SK-N-SH (cell line): Measurements from ENCODE around the gene SLC7A6OS. TPM values are rescaled to one million over a fixed set of nuclear protein-coding genes. Genes with fewer than 3 reads are reported as not detected.

Experiments used
- CTCF ChIA-PET: fragments of 300-600, 350-600 bp; formaldehyde crosslinking; extraction: SDS; loops from one replicate; lab custom pipeline; 2021; lab: Yijun Ruan, JAX
- POLR2A ChIA-PET: fragments of 350-600 bp; sonication (Branson Sonifier 250); formaldehyde crosslinking; extraction: SDS; loops from one replicate; lab custom pipeline; 2020; ENCODE audit warnings: antibody characterized with exemption, inconsistent platforms; lab: Yijun Ruan, JAX
- DNase-seq: peaks from one replicate; pipeline ENCODE4 v3.0.0; 2012
- H2AFZ ChIP-seq: fragments of 200-600 bp; sonication (generic); 2 replicates; pipeline ENCODE4 v1.8.1; 2016; ENCODE audit warnings: antibody characterized with exemption, mild to moderate bottlenecking, low read depth
- H3F3A ChIP-seq: fragments of 200-600 bp; sonication (generic); replicated peaks from 2 replicates; pipeline ENCODE3; 2016; ENCODE audit warnings: antibody characterized with exemption, mild to moderate bottlenecking; ENCODE audit not compliant: insufficient read depth
- H3K27ac ChIP-seq, 2 experiments: fragments of 200-500 bp in 1 of 2; fragments of 200-600 bp in 1 of 2; sonication (Bioruptor generic) in 1 of 2; sonication (generic), shearing (Covaris generic) in 1 of 2; 2 replicates each; pipeline versions ENCODE4 v1.5.1 to v1.6.1; 2014 to 2016; ENCODE audit warnings: low read depth in 2 of 2, inconsistent platforms in 1 of 2, low read length in 1 of 2, mild to moderate bottlenecking in 1 of 2, mixed read lengths in 1 of 2
- H3K27me3 ChIP-seq: fragments of 200-600 bp; sonication (generic), shearing (Covaris generic); 2 replicates; pipeline ENCODE4 v1.6.1; 2016; ENCODE audit warnings: mixed run types; ENCODE audit not compliant: insufficient read depth
- H3K36me3 ChIP-seq, 2 experiments: fragments of 200-500 bp in 1 of 2; fragments of 200-600 bp in 1 of 2; sonication (Bioruptor generic) in 1 of 2; sonication (generic) in 1 of 2; replicated peaks in 1 of 2; 2 replicates each; pipeline versions ENCODE3 to v1.5.1; 2014 to 2016; ENCODE audit warnings: low read length in 1 of 2, mild to moderate bottlenecking in 1 of 2; ENCODE audit not compliant: insufficient read depth in 2 of 2, control insufficient read depth in 1 of 2
- H3K4me1 ChIP-seq, 2 experiments: fragments of 200-500 bp in 1 of 2; fragments of 200-600 bp in 1 of 2; sonication (Bioruptor generic) in 1 of 2; sonication (generic), shearing (Covaris generic) in 1 of 2; 2 replicates each; pipeline versions ENCODE4 v1.5.1 to v1.6.1; 2014 to 2016; ENCODE audit warnings: low read depth in 1 of 2, low read length in 1 of 2, mixed run types in 1 of 2; ENCODE audit not compliant: insufficient read depth in 2 of 2, control insufficient read depth in 1 of 2
- H3K4me2 ChIP-seq: fragments of 200-600 bp; sonication (generic), shearing (Covaris generic); 2 replicates; pipeline ENCODE4 v1.6.1; 2017; ENCODE audit warnings: mixed run types
- H3K4me3 ChIP-seq, 2 experiments: fragments of 200-500 bp in 1 of 2; fragments of 200-600 bp in 1 of 2; sonication (Bioruptor generic) in 1 of 2; sonication (generic), shearing (Covaris generic) in 1 of 2; 2 replicates each; pipeline versions ENCODE4 v1.5.1 to v1.8.1; 2014 to 2016; ENCODE audit warnings: low read depth in 2 of 2, inconsistent platforms in 1 of 2, low read length in 1 of 2, mild to moderate bottlenecking in 1 of 2, mixed read lengths in 1 of 2, moderate library complexity in 1 of 2
- H3K79me2 ChIP-seq: fragments of 200-600 bp; sonication (generic); 2 replicates; pipeline ENCODE4 v1.8.1; 2017; ENCODE audit warnings: mild to moderate bottlenecking; ENCODE audit not compliant: insufficient read depth
- H3K9ac ChIP-seq: fragments of 200-600 bp; sonication (generic); 2 replicates; pipeline ENCODE4 v1.6.1; 2017; ENCODE audit warnings: mixed run types
- H3K9me2 ChIP-seq: fragments of 200-600 bp; sonication (generic); 2 replicates; pipeline ENCODE4 v1.6.1; 2017; ENCODE audit warnings: mixed run types
- H3K9me3 ChIP-seq: fragments of 200-600 bp; sonication (generic); 2 replicates; pipeline ENCODE4 v1.6.1; 2017; ENCODE audit warnings: mixed run types, mild to moderate bottlenecking, moderate library complexity
- H4K20me1 ChIP-seq: fragments of 200-600 bp; sonication (generic); 2 replicates; pipeline ENCODE4 v1.6.1; 2017; ENCODE audit warnings: mild to moderate bottlenecking, mixed run types; ENCODE audit not compliant: insufficient read depth
- ELF1 ChIP-seq: IDR thresholded peaks from 2 replicates; pipeline ENCODE4 v1.4.0; 2012
- FOXJ3 ChIP-seq: sonication (generic); formaldehyde crosslinking; IDR thresholded peaks from 2 replicates; pipeline ENCODE4 v1.5.1; 2020; ENCODE audit warnings: mild to moderate bottlenecking, missing genetic modification reagents
- JUND ChIP-seq: IDR thresholded peaks from 2 replicates; pipeline ENCODE4 v1.4.0; 2012
- MAX ChIP-seq: IDR thresholded peaks from 2 replicates; pipeline ENCODE4 v1.4.0; 2012; ENCODE audit warnings: low read depth
- MEF2A ChIP-seq: IDR thresholded peaks from 2 replicates; pipeline ENCODE4 v1.4.0; 2012; ENCODE audit warnings: low read depth, borderline replicate concordance
- NFIC ChIP-seq: IDR thresholded peaks from 2 replicates; pipeline ENCODE4 v1.4.0; 2012; ENCODE audit warnings: borderline replicate concordance
- PBX3 ChIP-seq: IDR thresholded peaks from 2 replicates; pipeline ENCODE4; 2012
- POLR2AphosphoS5 ChIP-seq: IDR thresholded peaks from 2 replicates; pipeline ENCODE4 v1.6.1; 2012; ENCODE audit warnings: low read depth, low read length
- RAD21 ChIP-seq: IDR thresholded peaks from 2 replicates; pipeline ENCODE4 v1.6.1; 2012; ENCODE audit warnings: mild to moderate bottlenecking, low read length
- RCOR1 ChIP-seq: fragments of 150-350 bp; IDR thresholded peaks from 2 replicates; pipeline ENCODE4 v1.6.1; 2017; ENCODE audit warnings: antibody characterized with exemption, low read length
- RFX5 ChIP-seq: IDR thresholded peaks from 2 replicates; pipeline ENCODE4 v1.6.1; 2012; ENCODE audit warnings: mild to moderate bottlenecking, improper control_type of control experiment, low read length
- RXRA ChIP-seq: IDR thresholded peaks from 2 replicates; pipeline ENCODE4 v1.4.0; 2012; ENCODE audit warnings: low read depth, mild to moderate bottlenecking, borderline replicate concordance
- TEAD4 ChIP-seq: IDR thresholded peaks from 2 replicates; pipeline ENCODE4 v1.4.0; 2012; ENCODE audit warnings: mild to moderate bottlenecking, borderline replicate concordance; ENCODE audit not compliant: insufficient read depth
- YY1 ChIP-seq: IDR thresholded peaks from 2 replicates; pipeline ENCODE4 v1.4.0; 2012; ENCODE audit warnings: low read depth, mild to moderate bottlenecking
- WGBS: methylation state at CpG from one replicate; pipeline ENCODE4 v1.1.6; 2017; ENCODE audit warnings: low lambda C conversion rate; 5-methylcytosine and 5-hydroxymethylcytosine counted together
- polyA plus RNA-seq, 3 experiments: library from polyadenylated mRNA; depleted of rRNA; stranded (reverse); fragments of >200 nt; gene quantifications; 2 replicates each; pipeline ENCODE4 v1.2.3, GENCODE V29; 2012
- TF ChIP-seq, protein P1 (sequence below): IDR thresholded peaks from 2 replicates; pipeline ENCODE4 v1.6.1; 2012; ENCODE audit warnings: mild to moderate bottlenecking, low read depth, low read length, moderate library complexity

The SLC7A6OS gene
- polyA plus RNA-seq, 1 of the 3 experiments (the other 2 are of a cell fraction): 6.6 TPM

DNA sequence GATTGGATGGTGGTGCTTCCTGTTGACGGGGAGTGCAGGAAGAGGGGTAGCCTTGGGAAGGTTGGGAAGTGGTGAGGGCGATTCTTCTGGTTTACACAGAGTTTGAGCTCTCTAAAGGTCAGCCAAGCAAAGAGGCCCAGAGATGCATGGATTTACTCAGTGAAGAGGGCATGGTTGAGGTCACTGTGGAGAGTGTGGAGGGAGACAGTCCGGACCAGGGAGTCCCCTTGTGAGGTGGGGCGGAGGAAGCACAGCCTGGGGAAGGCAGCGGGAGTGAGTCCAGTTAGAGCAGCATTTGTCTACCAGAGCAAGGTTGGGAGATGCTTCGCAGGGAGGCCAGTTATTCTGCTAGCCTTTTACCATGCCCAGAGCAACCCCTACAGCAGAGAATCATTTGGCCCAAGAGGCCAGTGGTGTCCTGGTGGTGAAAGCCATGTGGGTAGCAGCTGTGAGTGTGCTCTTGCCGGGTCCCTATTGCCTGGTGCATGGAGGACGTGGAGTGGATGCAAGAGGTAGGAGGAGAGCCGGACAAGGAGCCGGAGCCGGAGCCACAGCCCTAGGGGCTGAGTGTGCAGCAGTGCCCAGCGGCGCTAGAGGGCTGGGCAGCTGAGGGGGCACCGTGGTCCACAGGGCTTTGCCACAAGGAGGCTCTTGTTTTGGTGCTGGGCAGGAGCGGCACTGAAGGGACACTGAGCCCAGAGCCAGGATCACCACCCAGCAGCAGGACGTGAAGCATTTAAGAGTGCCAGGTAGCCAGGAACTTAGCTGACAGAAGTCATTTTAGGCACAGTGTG, 27.8 kb upstream of the SLC7A6OS start:
- DNase-seq: no peak
- H3K4me3 ChIP-seq: no peak overlapping the region
- H3F3A ChIP-seq: no peaks in the 10 kb centered on the region
- ChIA-PET POLR2A (interaction anchor here (1.0 kb wide), 1 partner anchor 35 kb away, joined by 3 read pairs; no protein-coding TSS in a partner anchor), CTCF (interaction anchor here (0.6 to 20.3 kb wide), 6 partner anchors 9 to 94 kb away, joined by 3 to 355 read pairs (median 4); partner anchors contain the start of gene SLC7A6)
- 94% methylated on average over 15 of the region's 16 CpGs for WGBS
- no peaks in the 10 kb centered on the region for H3K79me2 ChIP-seq
- H3K27ac ChIP-seq: no peak overlapping the region
- no peaks in the 10 kb centered on the region for H4K20me1 ChIP-seq
- H3K4me2 ChIP-seq: no peak overlapping the region
- H3K9me2 ChIP-seq: no peaks in the 10 kb centered on the region
- H3K9me3 ChIP-seq: no peaks in the 10 kb centered on the region
- H3K27me3 ChIP-seq: no peaks in the 10 kb centered on the region
- no peak overlapping the region for H2AFZ ChIP-seq
- no peaks in the 10 kb centered on the region for H3K4me1 ChIP-seq
- H3K36me3 ChIP-seq: peaks cover 27 to 40% of the 10 kb centered on the region in 2 experiments
- H3K9ac ChIP-seq: no peak overlapping the region
- TF ChIP-seq PBX3 (no peak), YY1 (no peak), RFX5 (no peak), POLR2AphosphoS5 (no peak), RXRA (no peak), RCOR1 (no peak), RAD21 (no peak), MAX (no peak), JUND (no peak), TEAD4 (no peak), ELF1 (no peak), NFIC (no peak), MEF2A (no peak), FOXJ3 (CRISPR knock-in tag) (no peak)
- TF ChIP-seq, protein P1, sequence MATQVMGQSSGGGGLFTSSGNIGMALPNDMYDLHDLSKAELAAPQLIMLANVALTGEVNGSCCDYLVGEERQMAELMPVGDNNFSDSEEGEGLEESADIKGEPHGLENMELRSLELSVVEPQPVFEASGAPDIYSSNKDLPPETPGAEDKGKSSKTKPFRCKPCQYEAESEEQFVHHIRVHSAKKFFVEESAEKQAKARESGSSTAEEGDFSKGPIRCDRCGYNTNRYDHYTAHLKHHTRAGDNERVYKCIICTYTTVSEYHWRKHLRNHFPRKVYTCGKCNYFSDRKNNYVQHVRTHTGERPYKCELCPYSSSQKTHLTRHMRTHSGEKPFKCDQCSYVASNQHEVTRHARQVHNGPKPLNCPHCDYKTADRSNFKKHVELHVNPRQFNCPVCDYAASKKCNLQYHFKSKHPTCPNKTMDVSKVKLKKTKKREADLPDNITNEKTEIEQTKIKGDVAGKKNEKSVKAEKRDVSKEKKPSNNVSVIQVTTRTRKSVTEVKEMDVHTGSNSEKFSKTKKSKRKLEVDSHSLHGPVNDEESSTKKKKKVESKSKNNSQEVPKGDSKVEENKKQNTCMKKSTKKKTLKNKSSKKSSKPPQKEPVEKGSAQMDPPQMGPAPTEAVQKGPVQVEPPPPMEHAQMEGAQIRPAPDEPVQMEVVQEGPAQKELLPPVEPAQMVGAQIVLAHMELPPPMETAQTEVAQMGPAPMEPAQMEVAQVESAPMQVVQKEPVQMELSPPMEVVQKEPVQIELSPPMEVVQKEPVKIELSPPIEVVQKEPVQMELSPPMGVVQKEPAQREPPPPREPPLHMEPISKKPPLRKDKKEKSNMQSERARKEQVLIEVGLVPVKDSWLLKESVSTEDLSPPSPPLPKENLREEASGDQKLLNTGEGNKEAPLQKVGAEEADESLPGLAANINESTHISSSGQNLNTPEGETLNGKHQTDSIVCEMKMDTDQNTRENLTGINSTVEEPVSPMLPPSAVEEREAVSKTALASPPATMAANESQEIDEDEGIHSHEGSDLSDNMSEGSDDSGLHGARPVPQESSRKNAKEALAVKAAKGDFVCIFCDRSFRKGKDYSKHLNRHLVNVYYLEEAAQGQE: no peak
